Stomach (tissue), 4 donors: Measurements from ENCODE around the gene SYF2.

Source experiments
- POLR2A ChIP-seq, 4 donors: fragments of 450-650 bp; IDR thresholded peaks; one replicate each; pipeline ENCODE4 v1.6.1; 2016; ENCODE audit warnings: antibody characterized with exemption in 4 of 4, control low read depth in 2 of 4, mild to moderate bottlenecking in 1 of 4, moderate library complexity in 1 of 4
- TF ChIP-seq, protein P1 (sequence below), 7 experiments: fragments of 450-650 bp in 4 of 7; fragments of 200-600 bp in 3 of 7; sonication (generic) in 3 of 7; IDR thresholded peaks; one replicate each; pipeline ENCODE4 v1.5.1; 2016 to 2019; ENCODE audit warnings: antibody characterized with exemption in 7 of 7, control low read depth in 2 of 7, mild to moderate bottlenecking in 1 of 7

DNA sequence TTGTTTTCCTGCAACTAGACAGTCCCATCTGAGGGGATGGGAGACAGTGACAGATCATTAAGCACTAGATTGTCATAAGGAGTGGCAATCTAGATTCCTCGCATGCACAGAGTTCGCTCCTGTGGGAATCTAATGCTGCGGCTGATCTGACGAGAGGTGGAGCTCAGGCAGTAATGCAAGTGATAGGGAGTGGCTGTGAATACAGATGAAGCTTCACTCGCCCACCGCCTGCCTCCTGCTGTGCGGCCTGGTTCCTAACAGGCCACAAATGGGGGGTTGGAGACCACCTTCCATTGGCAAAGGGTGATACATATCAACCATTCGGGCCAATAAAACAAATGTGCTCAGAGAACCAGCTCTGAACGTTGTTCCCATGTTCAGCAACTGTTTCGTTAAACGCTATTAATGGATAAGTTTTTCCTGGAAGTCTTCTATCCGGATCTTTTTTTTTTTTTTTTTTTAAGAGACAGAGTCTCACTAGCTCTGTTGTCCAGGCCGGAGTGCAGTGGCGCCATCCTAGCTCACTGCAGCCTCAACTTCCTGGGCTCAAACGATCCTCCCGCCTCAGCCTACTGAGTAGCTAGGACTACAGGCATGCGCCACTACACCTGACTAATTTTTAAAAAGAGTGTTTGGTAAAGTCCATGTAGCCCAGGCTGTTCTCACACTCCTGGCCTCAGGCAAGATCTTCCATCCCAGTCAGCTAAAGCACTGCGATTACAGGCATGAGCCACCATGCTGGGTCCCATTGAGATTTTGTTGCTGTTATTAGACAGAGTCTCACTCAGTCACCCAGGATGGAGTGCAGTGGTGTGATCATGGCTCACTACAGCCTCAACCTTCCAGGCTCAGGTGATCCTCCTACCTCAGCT is 23.6 kb upstream of the SYF2 start:
- TF ChIP-seq, protein P1, sequence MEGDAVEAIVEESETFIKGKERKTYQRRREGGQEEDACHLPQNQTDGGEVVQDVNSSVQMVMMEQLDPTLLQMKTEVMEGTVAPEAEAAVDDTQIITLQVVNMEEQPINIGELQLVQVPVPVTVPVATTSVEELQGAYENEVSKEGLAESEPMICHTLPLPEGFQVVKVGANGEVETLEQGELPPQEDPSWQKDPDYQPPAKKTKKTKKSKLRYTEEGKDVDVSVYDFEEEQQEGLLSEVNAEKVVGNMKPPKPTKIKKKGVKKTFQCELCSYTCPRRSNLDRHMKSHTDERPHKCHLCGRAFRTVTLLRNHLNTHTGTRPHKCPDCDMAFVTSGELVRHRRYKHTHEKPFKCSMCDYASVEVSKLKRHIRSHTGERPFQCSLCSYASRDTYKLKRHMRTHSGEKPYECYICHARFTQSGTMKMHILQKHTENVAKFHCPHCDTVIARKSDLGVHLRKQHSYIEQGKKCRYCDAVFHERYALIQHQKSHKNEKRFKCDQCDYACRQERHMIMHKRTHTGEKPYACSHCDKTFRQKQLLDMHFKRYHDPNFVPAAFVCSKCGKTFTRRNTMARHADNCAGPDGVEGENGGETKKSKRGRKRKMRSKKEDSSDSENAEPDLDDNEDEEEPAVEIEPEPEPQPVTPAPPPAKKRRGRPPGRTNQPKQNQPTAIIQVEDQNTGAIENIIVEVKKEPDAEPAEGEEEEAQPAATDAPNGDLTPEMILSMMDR (IDR thresholded peaks at IDR 0.05), result no peak
- no peak for TF ChIP-seq POLR2A (IDR thresholded peaks at IDR 0.05)
